HepG2 (cell line): ENCODE measurements around the gene PDZD2.

Source experiments
- BORCS8-MEF2B ChIP-seq: sonication (generic); formaldehyde crosslinking; IDR thresholded peaks from 2 replicates; pipeline ENCODE4 v1.8.0; 2022; ENCODE audit warnings: mild to moderate bottlenecking, missing genetic modification reagents
- CEBPB ChIP-seq: IDR thresholded peaks from 2 replicates; pipeline ENCODE4 v1.6.1; 2011; ENCODE audit warnings: low read depth, low read length, improper control_type of control experiment, borderline replicate concordance
- FOSL1 ChIP-seq: sonication (generic); formaldehyde crosslinking; IDR thresholded peaks from 2 replicates; pipeline ENCODE4 v1.9.0; 2021; ENCODE audit warnings: missing genetic modification reagents, borderline replicate concordance
- FOXK1 ChIP-seq: sonication (generic); formaldehyde crosslinking; IDR thresholded peaks from 2 replicates; pipeline ENCODE4 v1.4.0; 2020; ENCODE audit warnings: low read depth, missing genetic modification reagents, borderline replicate concordance
- KMT2A ChIP-seq: sonication (generic); formaldehyde crosslinking; IDR thresholded peaks from 2 replicates; pipeline ENCODE4 v1.4.0; 2020; ENCODE audit warnings: missing genetic modification reagents
- MXI1 ChIP-seq: IDR thresholded peaks from 3 replicates; pipeline ENCODE4 v1.6.1; 2012; ENCODE audit warnings: low read depth, low read length, inconsistent platforms, borderline replicate concordance
- PBX3 ChIP-seq: sonication (generic); formaldehyde crosslinking; IDR thresholded peaks from 2 replicates; pipeline ENCODE4 v1.8.1; 2023; ENCODE audit warnings: missing genetic modification reagents, inconsistent platforms, borderline replicate concordance
- YY1 ChIP-seq: IDR thresholded peaks from 2 replicates; pipeline ENCODE4 v1.6.1; 2011; ENCODE audit warnings: low read length, low read depth, moderate library complexity, mild to moderate bottlenecking; ENCODE audit not compliant: insufficient read depth, insufficient replicate concordance
- ZNF605 ChIP-seq: sonication (generic); formaldehyde crosslinking; IDR thresholded peaks from 2 replicates; pipeline ENCODE4 v1.8.0; 2022; ENCODE audit warnings: mild to moderate bottlenecking, missing genetic modification reagents
- ZNF747 ChIP-seq: sonication (generic); formaldehyde crosslinking; IDR thresholded peaks from 2 replicates; pipeline ENCODE4 v1.8.1; 2023; ENCODE audit warnings: missing genetic modification reagents, mild to moderate bottlenecking, borderline replicate concordance
- TF ChIP-seq, protein P1 (sequence below): sonication (generic); formaldehyde crosslinking; IDR thresholded peaks from 2 replicates; pipeline ENCODE4 v1.5.0; 2020; ENCODE audit warnings: mild to moderate bottlenecking, missing genetic modification reagents, moderate library complexity

DNA sequence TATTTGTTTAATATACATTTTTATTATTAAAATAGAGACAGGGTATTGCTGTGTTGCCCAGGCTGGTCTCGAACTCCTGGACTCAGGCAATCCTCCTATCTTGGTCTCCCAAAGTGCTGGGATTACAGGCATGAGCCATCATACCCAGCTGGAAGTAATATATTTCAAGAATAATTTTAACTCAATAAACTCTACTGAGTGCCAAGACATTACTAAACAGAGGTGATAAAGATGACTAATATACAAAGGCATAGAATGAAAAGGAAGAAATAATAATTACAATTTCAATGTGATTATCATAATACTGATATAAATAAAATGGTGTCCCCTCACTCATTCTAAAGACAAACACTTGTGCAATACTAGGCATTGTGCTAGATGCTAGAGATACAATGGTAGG, 521.3 kb downstream of the PDZD2 start:
- TF ChIP-seq, protein P1, sequence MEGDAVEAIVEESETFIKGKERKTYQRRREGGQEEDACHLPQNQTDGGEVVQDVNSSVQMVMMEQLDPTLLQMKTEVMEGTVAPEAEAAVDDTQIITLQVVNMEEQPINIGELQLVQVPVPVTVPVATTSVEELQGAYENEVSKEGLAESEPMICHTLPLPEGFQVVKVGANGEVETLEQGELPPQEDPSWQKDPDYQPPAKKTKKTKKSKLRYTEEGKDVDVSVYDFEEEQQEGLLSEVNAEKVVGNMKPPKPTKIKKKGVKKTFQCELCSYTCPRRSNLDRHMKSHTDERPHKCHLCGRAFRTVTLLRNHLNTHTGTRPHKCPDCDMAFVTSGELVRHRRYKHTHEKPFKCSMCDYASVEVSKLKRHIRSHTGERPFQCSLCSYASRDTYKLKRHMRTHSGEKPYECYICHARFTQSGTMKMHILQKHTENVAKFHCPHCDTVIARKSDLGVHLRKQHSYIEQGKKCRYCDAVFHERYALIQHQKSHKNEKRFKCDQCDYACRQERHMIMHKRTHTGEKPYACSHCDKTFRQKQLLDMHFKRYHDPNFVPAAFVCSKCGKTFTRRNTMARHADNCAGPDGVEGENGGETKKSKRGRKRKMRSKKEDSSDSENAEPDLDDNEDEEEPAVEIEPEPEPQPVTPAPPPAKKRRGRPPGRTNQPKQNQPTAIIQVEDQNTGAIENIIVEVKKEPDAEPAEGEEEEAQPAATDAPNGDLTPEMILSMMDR (CRISPR knock-in tag), result no peak
- TF ChIP-seq KMT2A (CRISPR knock-in tag) (no peak), FOSL1 (CRISPR knock-in tag) (no peak), CEBPB (no peak), PBX3 (CRISPR knock-in tag) (no peak), BORCS8-MEF2B (CRISPR knock-in tag) (no peak), YY1 (no peak), ZNF747 (CRISPR knock-in tag) (no peak), MXI1 (no peak), ZNF605 (CRISPR knock-in tag) (no peak), FOXK1 (CRISPR knock-in tag) (no peak)
